Airway epithelial cell (primary cell): ENCODE measurements around the gene DGCR6L. TPM values are rescaled to one million over a fixed set of nuclear protein-coding genes. Genes with fewer than 3 reads are reported as not detected.

Experiments
- total RNA-seq: library from RNA; depleted of rRNA; stranded (reverse); fragments of >200 nt; gene quantifications from 2 replicates; pipeline ENCODE4 v1.2.3, GENCODE V29; 2015

The DGCR6L gene
- 51.1 and 52.6 TPM in 2 replicates for total RNA-seq

GRCh38 chr22:20319745-20320658 lies at the start of gene DGCR6L:
Gene DGCR6L (minus strand): TSS chr22:20320060. CDS start chr22:20319988, 72 bp downstream.

GRCh38 chr22:20268279-20269012 lies 51.4 kb downstream of the DGCR6L start, which contains the start of gene RTN4R:
Gene RTN4R (minus strand): TSS chr22:20268318. CDS start chr22:20268092, 226 bp downstream.

Other genes with a start within 250 kb of the DGCR6L start
- 12.4 and 16.1 TPM in 2 replicates for gene DGCR8, start 239.8 kb downstream of the DGCR6L start, total RNA-seq
- gene RANBP1, start 204.0 kb downstream of the DGCR6L start, total RNA-seq, result 639 and 758 TPM in 2 replicates
- 30.1 and 39.7 TPM in 2 replicates for gene TRMT2A, start 202.8 kb downstream of the DGCR6L start, total RNA-seq
- 13.1 and 18.4 TPM in 2 replicates for gene ZDHHC8, start 188.3 kb downstream of the DGCR6L start, total RNA-seq
- not detected in 2 replicates for gene CCDC188, start 169.0 kb downstream of the DGCR6L start, total RNA-seq
- gene RTN4R, start 51.7 kb downstream of the DGCR6L start, total RNA-seq, result 7.0 and 12.4 TPM in 2 replicates
- gene ZNF74, start 74.1 kb upstream of the DGCR6L start, total RNA-seq, result 14.7 and 27.5 TPM in 2 replicates
- 2.6 and 3.0 TPM in 2 replicates for gene SCARF2, start 117.8 kb upstream of the DGCR6L start, total RNA-seq
- 9.8 and 15.2 TPM in 2 replicates for gene KLHL22, start 175.7 kb upstream of the DGCR6L start, total RNA-seq
- gene MED15, start 187.6 kb upstream of the DGCR6L start, total RNA-seq, result 41.4 and 68.0 TPM in 2 replicates